K562 (cell line): ENCODE data around the gene UGT1A10.

Experiments
- CBX5 ChIP-seq: IDR thresholded peaks from 2 replicates; pipeline ENCODE4 v1.6.1; 2014; ENCODE audit warnings: low read depth, borderline replicate concordance
- EP300 ChIP-seq: IDR thresholded peaks from 2 replicates; pipeline ENCODE4 v1.6.1; 2012; ENCODE audit warnings: low read length, improper control_type of control experiment
- ETV5 ChIP-seq: sonication (generic); formaldehyde crosslinking; IDR thresholded peaks from 2 replicates; pipeline ENCODE4 v1.4.0; 2020; ENCODE audit warnings: low read depth, mild to moderate bottlenecking, missing genetic modification reagents
- FOS ChIP-seq: IDR thresholded peaks from 3 replicates; pipeline ENCODE4 v1.6.1; 2011; ENCODE audit not compliant: insufficient read length; ENCODE audit errors: extremely low read depth
- NR2F6 ChIP-seq: fragments of 450-650 bp; formaldehyde crosslinking; IDR thresholded peaks from 2 replicates; pipeline ENCODE4 v1.4.0; 2020; ENCODE audit warnings: mild to moderate bottlenecking
- RFX5 ChIP-seq: IDR thresholded peaks from 2 replicates; pipeline ENCODE4 v1.6.1; 2011; ENCODE audit warnings: low read depth, mild to moderate bottlenecking, improper control_type of control experiment, low read length
- TEAD4 ChIP-seq, 2 experiments: sonication (generic) in 1 of 2; formaldehyde crosslinking in 1 of 2; IDR thresholded peaks; 2 replicates each; pipeline versions ENCODE4 v1.6.1 to v1.8.0; 2012 to 2022; ENCODE audit warnings: borderline replicate concordance in 1 of 2, inconsistent platforms in 1 of 2, low read length in 1 of 2, mild to moderate bottlenecking in 1 of 2, missing genetic modification reagents in 1 of 2
- ZNF444 ChIP-seq: fragments of 250-450 bp; sonication (Bioruptor Pico); IDR thresholded peaks from 2 replicates; pipeline ENCODE4 v1.4.0; 2020; ENCODE audit warnings: mild to moderate bottlenecking, moderate library complexity
- TF ChIP-seq, protein P1 (sequence below), 3 experiments: IDR thresholded peaks in 2 of 3; conservative IDR thresholded peaks in 1 of 3; 2 replicates each; pipeline ENCODE4 v1.5.1; 2011 to 2012; ENCODE audit warnings: low read length in 3 of 3, mild to moderate bottlenecking in 3 of 3, control low read depth in 2 of 3, improper control_type of control experiment in 1 of 3, inconsistent platforms in 1 of 3, low read depth in 1 of 3, mixed read lengths in 1 of 3, moderate library complexity in 1 of 3; ENCODE audit not compliant: insufficient read depth in 2 of 3
- TF ChIP-seq, protein P2 (sequence below): sonication (generic); formaldehyde crosslinking; IDR thresholded peaks from 2 replicates; pipeline ENCODE4 v1.8.1; 2022; ENCODE audit warnings: missing genetic modification reagents
- TF ChIP-seq, protein P3 (sequence below): sonication (generic); formaldehyde crosslinking; IDR thresholded peaks from 2 replicates; pipeline ENCODE4 v1.9.0; 2022; ENCODE audit warnings: mild to moderate bottlenecking, missing genetic modification reagents
- TF ChIP-seq, protein P4 (sequence below): fragments of 250-450 bp; sonication (Bioruptor Pico); IDR thresholded peaks from 2 replicates; pipeline ENCODE4 v1.5.0; 2020; ENCODE audit warnings: mild to moderate bottlenecking
- TF ChIP-seq, protein P5 (sequence below): sonication (generic); formaldehyde crosslinking; IDR thresholded peaks from 2 replicates; pipeline ENCODE4 v1.8.0; 2022; ENCODE audit warnings: missing genetic modification reagents, mild to moderate bottlenecking, borderline replicate concordance

DNA sequence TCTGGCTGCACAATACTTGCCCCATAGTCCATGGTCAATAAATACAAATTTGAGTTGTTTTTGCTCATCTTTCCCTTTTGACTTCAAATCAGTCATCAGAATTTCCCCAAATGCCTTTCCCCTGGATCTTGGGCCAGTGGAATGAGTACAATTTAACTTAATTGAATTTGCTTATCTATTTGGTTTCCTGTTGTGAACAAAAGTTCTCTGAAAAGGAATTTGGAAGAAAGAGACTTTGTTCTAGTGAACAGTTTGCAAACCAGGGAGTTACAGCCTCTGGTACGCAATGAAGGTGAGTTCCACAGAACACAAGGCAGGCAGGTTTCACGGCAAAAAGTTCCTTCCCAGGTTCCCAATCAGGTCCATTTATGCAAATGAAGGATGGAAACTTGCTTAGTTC lies 122.6 kb downstream of the UGT1A10 start:
- no peak for TF ChIP-seq NR2F6 (CRISPR knock-in tag)
- no peak for TF ChIP-seq ETV5 (CRISPR knock-in tag)
- no peak for TF ChIP-seq TEAD4 (IDR thresholded peaks at IDR 0.05; ENCODE audit: low read length)
- TF ChIP-seq TEAD4 (CRISPR knock-in tag; IDR thresholded peaks at IDR 0.05; ENCODE audit: borderline replicate concordance) = no peak
- TF ChIP-seq RFX5 = no peak
- TF ChIP-seq, protein P1, sequence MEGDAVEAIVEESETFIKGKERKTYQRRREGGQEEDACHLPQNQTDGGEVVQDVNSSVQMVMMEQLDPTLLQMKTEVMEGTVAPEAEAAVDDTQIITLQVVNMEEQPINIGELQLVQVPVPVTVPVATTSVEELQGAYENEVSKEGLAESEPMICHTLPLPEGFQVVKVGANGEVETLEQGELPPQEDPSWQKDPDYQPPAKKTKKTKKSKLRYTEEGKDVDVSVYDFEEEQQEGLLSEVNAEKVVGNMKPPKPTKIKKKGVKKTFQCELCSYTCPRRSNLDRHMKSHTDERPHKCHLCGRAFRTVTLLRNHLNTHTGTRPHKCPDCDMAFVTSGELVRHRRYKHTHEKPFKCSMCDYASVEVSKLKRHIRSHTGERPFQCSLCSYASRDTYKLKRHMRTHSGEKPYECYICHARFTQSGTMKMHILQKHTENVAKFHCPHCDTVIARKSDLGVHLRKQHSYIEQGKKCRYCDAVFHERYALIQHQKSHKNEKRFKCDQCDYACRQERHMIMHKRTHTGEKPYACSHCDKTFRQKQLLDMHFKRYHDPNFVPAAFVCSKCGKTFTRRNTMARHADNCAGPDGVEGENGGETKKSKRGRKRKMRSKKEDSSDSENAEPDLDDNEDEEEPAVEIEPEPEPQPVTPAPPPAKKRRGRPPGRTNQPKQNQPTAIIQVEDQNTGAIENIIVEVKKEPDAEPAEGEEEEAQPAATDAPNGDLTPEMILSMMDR (IDR thresholded peaks at IDR 0.05 in 2 of 3, conservative IDR thresholded peaks at IDR 0.05 in 1 of 3; ENCODE audit: insufficient read depth in 2 of 3, low read depth in 1 of 3, low read length in 3 of 3) = no peak
- TF ChIP-seq CBX5 = no peak
- TF ChIP-seq ZNF444 (CRISPR knock-in tag) = no peak
- no peak for TF ChIP-seq FOS
- TF ChIP-seq, protein P2, sequence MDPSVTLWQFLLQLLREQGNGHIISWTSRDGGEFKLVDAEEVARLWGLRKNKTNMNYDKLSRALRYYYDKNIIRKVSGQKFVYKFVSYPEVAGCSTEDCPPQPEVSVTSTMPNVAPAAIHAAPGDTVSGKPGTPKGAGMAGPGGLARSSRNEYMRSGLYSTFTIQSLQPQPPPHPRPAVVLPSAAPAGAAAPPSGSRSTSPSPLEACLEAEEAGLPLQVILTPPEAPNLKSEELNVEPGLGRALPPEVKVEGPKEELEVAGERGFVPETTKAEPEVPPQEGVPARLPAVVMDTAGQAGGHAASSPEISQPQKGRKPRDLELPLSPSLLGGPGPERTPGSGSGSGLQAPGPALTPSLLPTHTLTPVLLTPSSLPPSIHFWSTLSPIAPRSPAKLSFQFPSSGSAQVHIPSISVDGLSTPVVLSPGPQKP (CRISPR knock-in tag) = no peak
- TF ChIP-seq, protein P3, sequence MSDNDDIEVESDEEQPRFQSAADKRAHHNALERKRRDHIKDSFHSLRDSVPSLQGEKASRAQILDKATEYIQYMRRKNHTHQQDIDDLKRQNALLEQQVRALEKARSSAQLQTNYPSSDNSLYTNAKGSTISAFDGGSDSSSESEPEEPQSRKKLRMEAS (CRISPR knock-in tag) = no peak
- TF ChIP-seq, protein P4, sequence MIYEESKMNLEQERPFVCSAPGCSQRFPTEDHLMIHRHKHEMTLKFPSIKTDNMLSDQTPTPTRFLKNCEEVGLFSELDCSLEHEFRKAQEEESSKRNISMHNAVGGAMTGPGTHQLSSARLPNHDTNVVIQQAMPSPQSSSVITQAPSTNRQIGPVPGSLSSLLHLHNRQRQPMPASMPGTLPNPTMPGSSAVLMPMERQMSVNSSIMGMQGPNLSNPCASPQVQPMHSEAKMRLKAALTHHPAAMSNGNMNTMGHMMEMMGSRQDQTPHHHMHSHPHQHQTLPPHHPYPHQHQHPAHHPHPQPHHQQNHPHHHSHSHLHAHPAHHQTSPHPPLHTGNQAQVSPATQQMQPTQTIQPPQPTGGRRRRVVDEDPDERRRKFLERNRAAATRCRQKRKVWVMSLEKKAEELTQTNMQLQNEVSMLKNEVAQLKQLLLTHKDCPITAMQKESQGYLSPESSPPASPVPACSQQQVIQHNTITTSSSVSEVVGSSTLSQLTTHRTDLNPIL (CRISPR knock-in tag) = no peak
- TF ChIP-seq EP300 = no peak
- TF ChIP-seq, protein P5, sequence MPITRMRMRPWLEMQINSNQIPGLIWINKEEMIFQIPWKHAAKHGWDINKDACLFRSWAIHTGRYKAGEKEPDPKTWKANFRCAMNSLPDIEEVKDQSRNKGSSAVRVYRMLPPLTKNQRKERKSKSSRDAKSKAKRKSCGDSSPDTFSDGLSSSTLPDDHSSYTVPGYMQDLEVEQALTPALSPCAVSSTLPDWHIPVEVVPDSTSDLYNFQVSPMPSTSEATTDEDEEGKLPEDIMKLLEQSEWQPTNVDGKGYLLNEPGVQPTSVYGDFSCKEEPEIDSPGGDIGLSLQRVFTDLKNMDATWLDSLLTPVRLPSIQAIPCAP = no peak
